ENCODE results near the gene RPS27L.

Gene RPS27L

GRCh38 chr15:63157118-63157843 lies at the start of gene RPS27L:
TSS of gene RPS27L (minus strand) at chr15:63157477. CDS start at chr15:63157405, 72 bp downstream.
- peak; percentile 88 to 92 for DNase-seq

- no peak for DNase-seq
These were observed 48.8 kb upstream of the RPS27L start for GRCh38 chr15:63206079-63206478.

- no peak for DNase-seq
These were observed 46.3 kb upstream of the RPS27L start for GRCh38 chr15:63203451-63204090.

GRCh38 chr15:63202861-63203260 lies 45.6 kb upstream of the RPS27L start:
- no peak for DNase-seq

GRCh38 chr15:63200464-63201249 lies 43.4 kb upstream of the RPS27L start:
- no peak for DNase-seq

GRCh38 chr15:63198371-63199250 lies 41.3 kb upstream of the RPS27L start:
- no peak for DNase-seq

- DNase-seq: no peak
These were observed 40.3 kb upstream of the RPS27L start for GRCh38 chr15:63197626-63198025.

GRCh38 chr15:63196842-63197241 lies 39.6 kb upstream of the RPS27L start:
- DNase-seq: no peak

GRCh38 chr15:63195569-63196015 lies 38.3 kb upstream of the RPS27L start:
- DNase-seq: no peak

GRCh38 chr15:63194880-63195568 lies 37.7 kb upstream of the RPS27L start:
- DNase-seq: no peak

GRCh38 chr15:63194302-63194701 lies 37.0 kb upstream of the RPS27L start:
- no peak for DNase-seq

GRCh38 chr15:63192619-63193206 lies 35.4 kb upstream of the RPS27L start:
- DNase-seq: no peak

GRCh38 chr15:63191895-63192618 lies 34.8 kb upstream of the RPS27L start:
- DNase-seq: no peak

- no peak for DNase-seq
These were observed 33.7 kb upstream of the RPS27L start for GRCh38 chr15:63190769-63191649.

GRCh38 chr15:63189941-63190768 lies 32.9 kb upstream of the RPS27L start:
- DNase-seq: no peak

GRCh38 chr15:63188926-63189871 lies 31.9 kb upstream of the RPS27L start, which contains the start of gene RAB8B:
TSS of gene RAB8B (plus strand) at chr15:63189606. CDS start at chr15:63189625, 19 bp downstream.
- DNase-seq: peak; percentile 90 to 98

GRCh38 chr15:63188247-63188925 lies 31.1 kb upstream of the RPS27L start:
- DNase-seq: no peak

Measured in SHP77 (cell line).